ENCODE measurements around the gene ACTMAP. TPM values are rescaled to one million over a fixed set of nuclear protein-coding genes. Genes with fewer than 3 reads are reported as not detected.
A peak's percentile ranks its signal among the peaks of the same experiment; 100 is the strongest.

The ACTMAP gene
- total RNA-seq, 1 donor from 2014 or later = 9.5 TPM

DNA sequence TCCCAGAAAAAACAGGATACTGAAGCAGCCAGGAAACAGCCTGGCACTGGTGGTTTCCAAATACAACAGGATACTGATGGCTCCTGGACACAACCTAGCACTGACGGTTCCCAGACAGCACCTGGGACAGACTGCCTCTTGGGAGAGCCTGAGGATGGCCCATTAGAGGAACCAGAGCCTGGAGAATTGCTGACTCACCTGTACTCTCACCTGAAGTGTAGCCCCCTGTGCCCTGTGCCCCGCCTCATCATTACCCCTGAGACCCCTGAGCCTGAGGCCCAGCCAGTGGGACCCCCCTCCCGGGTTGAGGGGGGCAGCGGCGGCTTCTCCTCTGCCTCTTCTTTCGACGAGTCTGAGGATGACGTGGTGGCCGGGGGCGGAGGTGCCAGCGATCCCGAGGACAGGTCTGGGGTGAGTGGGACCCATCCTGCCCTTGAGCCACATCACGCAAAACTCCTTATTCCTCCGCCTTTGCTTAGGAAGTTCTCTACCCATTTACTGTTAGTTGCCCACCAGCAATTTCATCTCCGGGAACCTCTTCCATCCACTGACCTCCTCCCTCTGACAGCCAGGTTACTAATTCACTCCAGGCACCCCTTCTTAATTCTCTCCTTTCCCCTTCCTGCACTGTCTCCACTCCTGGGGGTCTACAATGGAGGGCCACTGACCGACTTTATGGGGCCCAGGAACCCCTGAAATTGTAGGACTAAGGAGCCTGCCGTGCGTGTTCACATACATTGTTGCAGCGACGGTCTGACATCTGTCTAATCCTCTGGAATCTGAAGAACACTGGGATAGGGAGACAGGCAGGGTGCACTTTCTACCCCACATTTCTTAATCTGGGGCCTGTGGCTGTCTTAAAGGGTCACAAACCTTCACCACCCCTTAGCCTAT is 32.1 kb downstream of the ACTMAP start:
- intact Hi-C loops (cut with micrococcal nuclease) = loop anchor here (1.0 to 10.0 kb wide), 5 partner anchors 253 to 1169 kb away; partner anchors contain the start of genes AKT2, BLVRB, C19orf47 and PLD3
- H3K4me1 Mint-ChIP-seq (ENCODE audit: low read depth) = peaks cover 52% of the 10 kb centered on the region

DNA sequence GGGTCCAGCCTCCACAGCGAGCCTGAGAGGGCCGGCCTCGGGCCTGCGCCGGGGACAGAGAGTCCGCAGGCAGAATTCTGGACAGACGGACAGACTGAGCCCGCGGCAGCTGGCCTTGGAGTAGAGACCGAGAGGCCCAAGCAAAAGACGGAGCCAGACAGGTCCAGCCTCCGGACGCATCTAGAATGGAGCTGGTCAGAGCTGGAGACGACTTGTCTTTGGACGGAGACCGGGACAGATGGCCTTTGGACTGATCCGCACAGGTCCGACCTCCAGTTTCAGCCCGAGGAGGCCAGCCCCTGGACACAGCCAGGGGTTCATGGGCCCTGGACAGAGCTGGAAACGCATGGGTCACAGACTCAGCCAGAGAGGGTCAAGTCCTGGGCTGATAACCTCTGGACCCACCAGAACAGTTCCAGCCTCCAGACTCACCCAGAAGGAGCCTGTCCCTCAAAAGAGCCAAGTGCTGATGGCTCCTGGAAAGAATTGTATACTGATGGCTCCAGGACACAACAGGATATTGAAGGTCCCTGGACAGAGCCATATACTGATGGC is 32.9 kb downstream of the ACTMAP start:
- Mint-ChIP-seq H3K9me3 (no peaks in the 10 kb centered on the region), H3K4me3 (peak overlapping the region; percentile 97), H3K27me3 (ENCODE audit: insufficient read depth) (no peaks in the 10 kb centered on the region), H3K27ac (peak overlapping the region; percentile 68), H3K36me3 (ENCODE audit: low read depth) (peaks cover 21% of the 10 kb centered on the region), H3K4me1 (ENCODE audit: low read depth) (peaks cover 49% of the 10 kb centered on the region)
- intact Hi-C loops (cut with micrococcal nuclease) = loop anchor here (1.0 to 10.0 kb wide), 5 partner anchors 253 to 1170 kb away; partner anchors contain the start of genes AKT2, BLVRB, C19orf47 and PLD3
- peak; percentile 3 for DNase-seq (ENCODE audit: low spot score)

More for the DNA sequence above, 32.1 kb downstream of the ACTMAP start:
- Mint-ChIP-seq H3K4me3 (peak overlapping the region; percentile 97), H3K36me3 (ENCODE audit: low read depth) (peaks cover 21% of the 10 kb centered on the region), H3K27me3 (ENCODE audit: insufficient read depth) (no peaks in the 10 kb centered on the region), H3K9me3 (peaks cover under 1% of the 10 kb centered on the region), H3K27ac (peak overlapping the region; percentile 94)
- DNase-seq (ENCODE audit: low spot score) = no peak

DNA sequence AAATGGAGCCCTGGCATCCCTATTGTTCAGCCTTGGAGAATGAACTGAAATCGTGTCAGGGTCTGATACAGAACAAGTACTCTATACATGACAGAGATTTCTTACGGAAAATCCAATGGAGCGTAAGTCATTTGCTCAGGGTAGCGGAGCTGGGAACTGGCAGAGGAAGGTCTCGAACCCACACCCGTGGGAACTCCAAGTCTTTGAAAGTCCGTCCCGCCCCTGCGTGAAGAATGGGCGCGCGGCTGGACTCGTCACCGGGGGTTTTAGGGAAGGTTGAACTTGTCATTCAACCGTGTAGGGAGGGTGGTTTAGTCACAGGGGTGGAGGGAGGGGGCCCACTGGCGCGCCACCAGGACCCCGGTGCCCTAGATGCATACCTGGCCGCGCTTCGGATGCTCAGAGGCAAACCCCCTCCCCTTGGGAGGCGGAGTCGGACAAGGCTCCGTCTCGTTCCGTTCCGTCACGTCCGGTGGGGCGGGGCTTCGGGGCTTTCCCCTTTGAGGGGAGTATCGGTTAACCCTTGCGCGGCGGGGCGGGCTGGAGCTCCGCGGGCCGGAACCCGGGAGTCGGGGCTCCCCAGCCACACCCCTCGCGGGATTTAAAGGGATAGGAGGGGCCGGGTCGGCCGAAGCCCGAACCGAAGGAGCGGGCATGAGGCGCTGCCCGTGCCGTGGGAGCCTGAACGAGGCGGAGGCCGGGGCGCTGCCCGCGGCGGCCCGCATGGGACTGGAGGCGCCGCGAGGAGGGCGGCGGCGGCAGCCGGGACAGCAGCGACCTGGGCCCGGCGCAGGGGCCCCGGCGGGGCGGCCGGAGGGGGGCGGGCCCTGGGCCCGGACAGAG is 33.6 kb downstream of the ACTMAP start, which contains the start of the genes COQ8B and ITPKC:
Gene COQ8B, minus strand, starts transcription at position 405 of the 843 bp plus-strand sequence. CDS start 2,254 bp downstream, outside the sequence.
Gene ITPKC, plus strand, starts transcription at position 631 of the 843 bp plus-strand sequence. Its CDS starts 24 bp downstream, at position 655.
- peak within 1 kb of the TSS; percentile 95 for H3K27ac Mint-ChIP-seq
- DNase-seq (ENCODE audit: low spot score) = peak; percentile 100
- H3K36me3 Mint-ChIP-seq (ENCODE audit: low read depth) = peaks cover 17% of the 10 kb centered on the region
- H3K27me3 Mint-ChIP-seq (ENCODE audit: insufficient read depth) = no peaks in the 10 kb centered on the region
- peaks cover 45% of the 10 kb centered on the region for H3K4me1 Mint-ChIP-seq (ENCODE audit: low read depth)
- no peaks in the 10 kb centered on the region for H3K9me3 Mint-ChIP-seq
- intact Hi-C loops (cut with micrococcal nuclease) = loop anchor here (1.0 to 10.0 kb wide), 8 partner anchors 34 to 1171 kb away; partner anchors contain the start of genes ACTMAP, AKT2, BLVRB and C19orf47
- peak within 1 kb of the TSS; percentile 97 for H3K4me3 Mint-ChIP-seq

DNA sequence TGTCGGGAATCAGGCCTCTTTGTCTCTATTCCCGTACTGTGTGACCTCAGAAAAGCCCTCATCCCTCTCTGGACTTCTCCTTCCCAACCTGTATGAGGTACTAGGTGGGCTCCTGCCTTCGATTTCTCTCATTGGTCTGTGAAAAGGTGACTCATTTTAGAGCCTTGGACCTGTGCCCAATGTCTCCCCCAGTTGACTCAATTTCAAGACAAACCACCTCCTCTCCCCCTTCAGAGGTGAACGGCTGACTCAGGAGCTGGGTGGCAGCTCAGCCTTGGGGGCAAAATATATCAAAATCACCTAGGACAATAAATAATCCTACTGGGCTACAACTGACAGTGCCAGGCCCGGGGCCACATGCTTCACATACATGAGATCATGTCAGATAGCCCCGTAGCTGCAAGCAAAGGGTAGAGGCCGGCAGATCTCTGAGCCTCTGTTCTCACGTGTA is 34.2 kb downstream of the ACTMAP start:
- peak overlapping the region; percentile 83 for H3K4me3 Mint-ChIP-seq
- H3K27ac Mint-ChIP-seq = peak overlapping the region; percentile 95
- H3K4me1 Mint-ChIP-seq (ENCODE audit: low read depth) = peaks cover 49% of the 10 kb centered on the region
- intact Hi-C loops (cut with micrococcal nuclease) = loop anchor here (1.0 to 10.0 kb wide), 7 partner anchors 34 to 1171 kb away; partner anchors contain the start of genes ACTMAP, AKT2, BLVRB and C19orf47
- DNase-seq (ENCODE audit: low spot score) = peak; percentile 19
- no peaks in the 10 kb centered on the region for H3K9me3 Mint-ChIP-seq
- no peaks in the 10 kb centered on the region for H3K27me3 Mint-ChIP-seq (ENCODE audit: insufficient read depth)
- H3K36me3 Mint-ChIP-seq (ENCODE audit: low read depth) = peaks cover 22% of the 10 kb centered on the region

DNA sequence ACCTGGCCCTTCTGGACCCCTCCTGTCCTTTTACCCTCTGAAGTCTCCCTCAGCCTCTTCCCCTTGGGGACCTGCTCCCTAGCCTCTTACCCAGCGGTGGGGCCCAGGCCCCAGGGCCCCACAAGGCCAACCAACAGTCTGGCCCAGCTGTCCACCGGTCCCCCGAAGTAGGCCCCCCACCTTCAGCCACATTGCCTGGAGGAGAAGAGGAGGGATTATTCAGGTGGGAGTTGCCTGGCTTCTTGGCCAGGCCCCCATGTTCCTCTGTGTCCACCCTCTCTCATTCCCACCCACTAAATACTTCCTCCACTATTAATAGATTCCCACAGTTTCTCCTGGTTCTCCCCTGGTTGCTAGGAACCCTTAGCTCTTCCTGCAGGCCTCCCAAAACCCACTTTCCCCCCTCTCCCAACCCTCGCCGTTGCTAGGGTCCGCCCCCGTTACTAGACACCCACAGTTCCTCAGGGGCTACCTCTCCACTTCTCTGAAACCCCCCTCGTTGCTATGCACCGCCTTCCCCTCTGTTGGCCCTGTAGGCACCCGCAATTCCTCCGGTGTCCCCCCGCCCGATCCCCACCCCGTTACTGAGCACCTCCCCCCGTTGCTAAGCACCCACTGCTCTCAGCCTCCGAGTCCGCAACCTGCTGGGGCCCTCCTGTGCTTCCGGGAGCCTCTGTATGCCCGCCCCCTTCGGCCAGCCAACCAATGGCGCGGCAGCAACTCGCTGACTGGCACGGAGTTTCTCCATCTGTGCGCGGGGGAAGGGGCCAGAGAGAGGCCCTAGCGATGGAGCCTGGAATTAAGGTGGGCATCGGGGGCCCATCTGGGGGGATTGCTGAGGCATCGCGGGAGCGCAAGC is 35.6 kb downstream of the ACTMAP start:
- H3K36me3 Mint-ChIP-seq (ENCODE audit: low read depth) = peaks cover 20% of the 10 kb centered on the region
- intact Hi-C loops (cut with micrococcal nuclease) = loop anchor here (1.0 to 10.0 kb wide), 8 partner anchors 24 to 1173 kb away; partner anchors contain the start of genes AKT2, BLVRB, C19orf47 and NUMBL
- peaks cover 42% of the 10 kb centered on the region for H3K4me1 Mint-ChIP-seq (ENCODE audit: low read depth)
- peak overlapping the region; percentile 95 for H3K27ac Mint-ChIP-seq
- no peaks in the 10 kb centered on the region for H3K27me3 Mint-ChIP-seq (ENCODE audit: insufficient read depth)
- H3K4me3 Mint-ChIP-seq = peak overlapping the region; percentile 83
- peak; percentile 90 for DNase-seq (ENCODE audit: low spot score)
- H3K9me3 Mint-ChIP-seq = no peaks in the 10 kb centered on the region

DNA sequence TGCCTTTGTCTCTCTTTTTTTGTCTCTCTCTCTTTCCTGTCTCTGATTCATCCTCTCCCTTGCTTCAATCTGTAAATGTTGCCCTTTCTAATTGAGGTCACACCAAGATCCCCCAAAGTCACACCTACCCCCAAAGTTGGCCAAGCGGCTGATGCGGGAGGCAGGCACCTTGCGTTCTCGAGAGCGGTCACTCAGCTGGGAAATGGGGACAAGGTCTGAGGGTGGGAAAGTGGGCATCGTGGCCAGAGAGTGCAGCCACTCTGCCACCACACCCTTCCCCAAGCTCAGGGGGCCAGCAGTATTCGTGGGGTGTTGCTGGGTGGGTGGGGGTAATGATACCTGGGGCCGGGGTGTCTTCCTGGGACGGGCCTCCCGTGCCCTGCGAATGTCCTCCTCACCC is 36.3 kb downstream of the ACTMAP start:
- Mint-ChIP-seq H3K4me1 (ENCODE audit: low read depth) (peaks cover 47% of the 10 kb centered on the region), H3K27ac (peak overlapping the region; percentile 95), H3K4me3 (peak overlapping the region; percentile 83), H3K36me3 (ENCODE audit: low read depth) (peaks cover 26% of the 10 kb centered on the region), H3K9me3 (no peaks in the 10 kb centered on the region), H3K27me3 (ENCODE audit: insufficient read depth) (no peaks in the 10 kb centered on the region)
- no peak for DNase-seq (ENCODE audit: low spot score)
- intact Hi-C loops (cut with micrococcal nuclease) = loop anchor here (10.0 kb wide), 1 partner anchor 249 kb away; the partner anchor contains the start of genes BLVRB and SPTBN4

DNA sequence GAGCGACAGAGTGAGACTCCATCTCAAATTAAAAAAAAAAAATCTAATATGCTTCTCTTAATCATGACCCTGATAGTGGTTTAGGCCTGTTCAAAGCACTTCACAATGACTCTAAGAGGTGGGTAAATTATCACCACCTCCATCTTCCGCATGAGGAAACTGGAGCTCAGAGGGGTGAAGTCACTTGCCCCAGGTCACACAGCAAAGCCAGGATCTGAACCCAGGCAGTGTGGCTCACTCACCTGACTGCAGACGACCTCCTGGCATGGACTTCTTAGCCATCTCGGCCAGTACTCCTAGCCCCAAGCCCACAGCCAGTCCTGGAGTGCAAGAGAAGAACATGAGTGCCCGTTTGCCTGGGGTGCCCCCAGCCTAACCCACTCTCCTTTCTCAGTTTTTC is 40.5 kb downstream of the ACTMAP start:
- no peaks in the 10 kb centered on the region for H3K9me3 Mint-ChIP-seq
- no peak overlapping the region for H3K27ac Mint-ChIP-seq
- H3K4me1 Mint-ChIP-seq (ENCODE audit: low read depth) = peaks cover 25% of the 10 kb centered on the region
- DNase-seq (ENCODE audit: low spot score) = no peak
- intact Hi-C loops (cut with micrococcal nuclease) = loop anchor here (10.0 kb wide), 1 partner anchor 245 kb away; the partner anchor contains the start of genes BLVRB and SPTBN4
- H3K4me3 Mint-ChIP-seq = no peak overlapping the region
- H3K27me3 Mint-ChIP-seq (ENCODE audit: insufficient read depth) = no peaks in the 10 kb centered on the region
- H3K36me3 Mint-ChIP-seq (ENCODE audit: low read depth) = peaks cover 35% of the 10 kb centered on the region

DNA sequence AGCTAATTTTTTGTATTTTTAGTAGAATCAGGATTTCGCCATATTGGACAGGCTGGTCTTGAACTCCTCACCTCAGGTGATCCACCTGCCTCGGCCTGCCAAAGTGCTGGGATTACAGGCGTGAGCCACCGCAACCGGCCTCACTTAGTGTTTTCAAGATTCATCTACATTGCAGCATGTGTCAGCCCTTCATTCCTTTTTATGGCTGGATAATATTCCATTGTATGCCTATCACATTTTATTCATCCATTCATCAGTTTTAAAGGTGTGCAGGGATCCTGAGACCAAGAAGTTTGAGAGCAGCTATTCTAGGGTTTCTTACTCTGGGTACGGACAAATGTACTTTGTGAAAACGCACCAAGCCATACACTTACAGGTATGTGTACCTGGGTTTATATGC is 42.7 kb downstream of the ACTMAP start:
- Mint-ChIP-seq H3K4me3 (no peak overlapping the region), H3K9me3 (no peaks in the 10 kb centered on the region), H3K27me3 (ENCODE audit: insufficient read depth) (no peaks in the 10 kb centered on the region), H3K4me1 (ENCODE audit: low read depth) (peaks cover 14% of the 10 kb centered on the region), H3K27ac (no peak overlapping the region), H3K36me3 (ENCODE audit: low read depth) (peaks cover 41% of the 10 kb centered on the region)
- intact Hi-C loops (cut with micrococcal nuclease) = no loop called here
- DNase-seq (ENCODE audit: low spot score) = no peak

DNA sequence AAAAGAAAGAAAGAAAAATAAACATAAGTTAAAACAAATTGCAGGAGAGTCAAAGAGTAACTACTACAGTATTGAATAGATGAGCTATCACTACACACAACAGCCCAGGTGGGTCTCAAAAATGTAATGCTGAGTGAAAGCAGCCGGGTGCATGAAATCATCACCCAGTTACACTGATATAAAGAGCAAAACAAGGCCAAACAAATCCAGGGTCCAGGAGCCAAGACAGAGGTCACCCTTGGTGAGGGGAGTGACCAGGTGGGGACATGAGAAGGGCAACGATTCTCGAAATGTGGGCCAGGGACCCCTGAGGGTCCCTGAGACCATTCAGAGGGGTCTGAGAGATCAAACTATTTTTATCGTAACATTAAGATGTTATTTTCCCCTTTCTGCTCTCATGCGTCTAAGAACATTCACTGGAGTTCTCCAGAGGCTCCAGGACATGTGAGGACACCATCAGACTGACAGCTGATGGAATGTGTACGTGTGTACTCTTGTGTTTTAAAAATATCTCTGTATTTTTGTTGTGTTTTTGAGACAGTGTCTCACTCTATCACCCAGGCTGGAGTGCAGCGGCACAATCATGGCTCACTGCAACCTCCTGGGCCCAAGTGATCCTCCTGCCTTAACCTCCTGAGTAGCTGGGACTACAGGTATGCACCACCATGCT is 44.2 kb downstream of the ACTMAP start:
- no peak for DNase-seq (ENCODE audit: low spot score)
- Mint-ChIP-seq H3K4me1 (ENCODE audit: low read depth) (peaks cover 7% of the 10 kb centered on the region), H3K27me3 (ENCODE audit: insufficient read depth) (no peaks in the 10 kb centered on the region), H3K27ac (no peak overlapping the region), H3K9me3 (no peaks in the 10 kb centered on the region), H3K4me3 (no peak overlapping the region), H3K36me3 (ENCODE audit: low read depth) (peaks cover 41% of the 10 kb centered on the region)
- intact Hi-C loops (cut with micrococcal nuclease) = no loop called here

DNA sequence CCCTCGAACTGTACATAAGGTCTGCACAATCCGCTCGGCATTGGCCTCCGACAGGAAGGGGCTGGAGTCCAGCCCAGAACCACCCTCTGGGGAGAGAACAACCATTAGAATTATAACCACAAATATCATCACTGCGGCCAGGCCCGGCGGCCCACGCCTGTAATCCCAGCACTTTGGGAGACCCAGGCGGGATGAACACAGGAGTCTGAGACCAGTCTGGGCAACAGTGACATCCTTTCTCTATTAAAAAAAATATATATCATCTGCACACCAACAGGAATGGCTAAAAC is 45.0 kb downstream of the ACTMAP start:
- Mint-ChIP-seq H3K4me1 (ENCODE audit: low read depth) (peaks cover 7% of the 10 kb centered on the region), H3K27me3 (ENCODE audit: insufficient read depth) (no peaks in the 10 kb centered on the region), H3K27ac (no peak overlapping the region), H3K9me3 (no peaks in the 10 kb centered on the region), H3K4me3 (no peak overlapping the region), H3K36me3 (ENCODE audit: low read depth) (peaks cover 38% of the 10 kb centered on the region)
- intact Hi-C loops (cut with micrococcal nuclease) = no loop called here
- DNase-seq (ENCODE audit: low spot score) = no peak
